ENCODE measurements around the gene GAS6.

Gene GAS6

GRCh38 chr13:113819731-113820715 is 43.9 kb downstream of the GAS6 start:
- H3K4me3 ChIP-seq (ENCODE audit: low read length), result no peak overlapping the region
- TF ChIP-seq CTCF (conservative IDR thresholded peaks at IDR 0.05; ENCODE audit: low read length), result no peak
- DNase-seq (ENCODE audit: low read depth), result peak; percentile 38

DNA sequence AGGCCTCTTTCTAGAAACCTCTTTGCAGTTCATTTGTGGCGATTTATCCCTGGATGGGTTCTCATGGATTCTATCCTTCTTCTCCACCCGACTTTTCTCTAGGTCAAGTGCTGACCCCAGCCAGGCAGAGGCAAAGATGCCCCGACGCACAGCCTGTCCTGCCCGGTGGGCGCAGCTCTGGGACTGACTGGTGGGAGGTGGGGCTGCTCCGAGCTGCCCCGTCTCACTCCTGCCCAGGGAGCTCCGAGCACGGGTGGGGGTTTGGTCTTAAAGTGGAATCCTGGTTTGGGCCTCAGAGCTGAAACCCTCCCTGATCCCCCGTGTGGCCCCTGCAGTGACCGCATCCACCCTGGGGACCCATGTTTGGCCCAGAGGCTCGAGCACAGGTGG is 44.5 kb downstream of the GAS6 start:
- no peak overlapping the region for H3K4me3 ChIP-seq (ENCODE audit: low read length)
- no peak for DNase-seq (ENCODE audit: low read depth)
- no peak for TF ChIP-seq CTCF (conservative IDR thresholded peaks at IDR 0.05; ENCODE audit: low read length)

DNA sequence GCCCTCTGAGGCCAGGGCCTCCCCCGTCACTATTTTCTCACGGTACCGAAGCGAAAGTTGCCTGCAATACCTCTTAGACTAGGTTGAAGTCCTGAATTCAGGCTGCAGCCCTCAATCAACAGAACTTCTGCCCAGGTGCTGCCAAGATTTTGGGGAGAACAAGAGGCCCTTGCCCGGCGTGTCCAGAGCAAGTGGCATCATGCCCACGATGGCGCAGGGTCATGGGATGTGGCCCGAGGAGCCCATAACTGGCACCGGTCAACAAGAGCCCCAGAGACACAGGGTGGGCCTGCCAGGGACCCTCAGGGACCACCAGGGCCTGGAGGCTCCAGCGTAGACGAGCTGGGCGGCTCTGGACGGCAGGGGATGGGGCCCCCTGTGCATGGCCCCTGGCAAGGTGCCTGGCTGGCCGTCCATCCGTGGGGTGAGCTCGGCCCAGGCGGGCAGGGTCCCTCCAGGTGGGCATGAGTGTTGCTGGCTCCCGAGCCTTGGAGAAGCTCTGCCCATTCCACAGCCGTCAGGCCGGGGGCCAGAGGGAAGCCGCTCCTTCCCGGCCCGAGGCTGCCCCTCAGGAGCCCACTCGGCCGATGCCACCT is 45.1 kb downstream of the GAS6 start:
- DNase-seq (ENCODE audit: low read depth), result no peak
- H3K4me3 ChIP-seq (ENCODE audit: low read length), result no peak overlapping the region
- TF ChIP-seq CTCF (conservative IDR thresholded peaks at IDR 0.05; ENCODE audit: low read length), result no peak

GRCh38 chr13:113817860-113818691 is 45.8 kb downstream of the GAS6 start:
- no peak for TF ChIP-seq CTCF (conservative IDR thresholded peaks at IDR 0.05; ENCODE audit: low read length)
- no peak overlapping the region for H3K4me3 ChIP-seq (ENCODE audit: low read length)

GRCh38 chr13:113816946-113817859 is 46.7 kb downstream of the GAS6 start:
- TF ChIP-seq CTCF (conservative IDR thresholded peaks at IDR 0.05; ENCODE audit: low read length), result peak; percentile 79
- no peak overlapping the region for H3K4me3 ChIP-seq (ENCODE audit: low read length)

More at GRCh38 chr13:113817860-113818691, 45.8 kb downstream of the GAS6 start:
- no peak for DNase-seq (ENCODE audit: low read depth)

DNA sequence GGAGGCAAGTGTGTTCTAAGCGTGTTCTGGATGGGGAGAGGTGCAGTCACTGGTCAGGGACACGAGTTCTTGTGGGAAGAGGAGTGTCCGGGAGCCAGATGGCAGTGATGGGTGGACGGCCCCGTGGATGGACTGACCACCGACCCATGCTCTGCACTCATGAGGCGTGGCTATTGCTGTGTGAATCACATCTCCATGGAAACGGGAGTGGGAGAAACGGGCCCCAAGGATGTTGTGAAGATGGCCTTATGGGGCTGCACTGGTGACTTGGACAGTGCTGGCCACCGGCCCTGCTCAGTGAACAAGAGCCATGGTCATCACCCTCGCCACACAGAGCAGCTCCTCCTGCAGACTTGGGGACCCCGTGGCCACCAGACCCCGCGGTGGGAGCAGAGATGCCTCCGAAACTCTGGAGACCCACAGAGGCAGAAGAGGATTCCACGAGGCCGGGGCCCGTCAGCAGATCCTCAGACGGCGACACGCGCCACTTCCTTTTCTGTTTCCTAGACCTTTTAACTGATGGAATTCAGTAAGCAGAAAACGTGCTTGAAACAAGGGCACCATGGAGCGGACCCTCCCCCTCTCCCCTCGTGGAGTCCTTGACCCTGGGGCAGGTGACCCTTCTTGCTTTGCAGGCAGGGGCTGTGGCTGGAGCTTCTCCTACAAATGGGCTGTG is 47.5 kb downstream of the GAS6 start:
- no peak for DNase-seq (ENCODE audit: low read depth)
- no peak overlapping the region for H3K4me3 ChIP-seq (ENCODE audit: low read length)
- TF ChIP-seq CTCF (conservative IDR thresholded peaks at IDR 0.05; ENCODE audit: low read length), result no peak

More at GRCh38 chr13:113816946-113817859, 46.7 kb downstream of the GAS6 start:
- peak; percentile 98 for DNase-seq (ENCODE audit: low read depth)

All from AG10803 (cell line).